Measurements from ENCODE around the gene STUB1.

The STUB1 gene

GRCh38 chr16:730666-731509 lies 50.7 kb downstream of the STUB1 start:
- Histone ChIP-seq H3K27ac (ENCODE audit: low read length) (no peak overlapping the region), H3K4me1 (ENCODE audit: insufficient read depth, low read length) (peaks cover 14% of the 10 kb centered on the region)
- TF ChIP-seq EZH2 (IDR thresholded peaks at IDR 0.05; ENCODE audit: borderline replicate concordance, low read depth, low read length, severe bottlenecking): no peak
- TF ChIP-seq, protein P1, sequence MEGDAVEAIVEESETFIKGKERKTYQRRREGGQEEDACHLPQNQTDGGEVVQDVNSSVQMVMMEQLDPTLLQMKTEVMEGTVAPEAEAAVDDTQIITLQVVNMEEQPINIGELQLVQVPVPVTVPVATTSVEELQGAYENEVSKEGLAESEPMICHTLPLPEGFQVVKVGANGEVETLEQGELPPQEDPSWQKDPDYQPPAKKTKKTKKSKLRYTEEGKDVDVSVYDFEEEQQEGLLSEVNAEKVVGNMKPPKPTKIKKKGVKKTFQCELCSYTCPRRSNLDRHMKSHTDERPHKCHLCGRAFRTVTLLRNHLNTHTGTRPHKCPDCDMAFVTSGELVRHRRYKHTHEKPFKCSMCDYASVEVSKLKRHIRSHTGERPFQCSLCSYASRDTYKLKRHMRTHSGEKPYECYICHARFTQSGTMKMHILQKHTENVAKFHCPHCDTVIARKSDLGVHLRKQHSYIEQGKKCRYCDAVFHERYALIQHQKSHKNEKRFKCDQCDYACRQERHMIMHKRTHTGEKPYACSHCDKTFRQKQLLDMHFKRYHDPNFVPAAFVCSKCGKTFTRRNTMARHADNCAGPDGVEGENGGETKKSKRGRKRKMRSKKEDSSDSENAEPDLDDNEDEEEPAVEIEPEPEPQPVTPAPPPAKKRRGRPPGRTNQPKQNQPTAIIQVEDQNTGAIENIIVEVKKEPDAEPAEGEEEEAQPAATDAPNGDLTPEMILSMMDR (IDR thresholded peaks at IDR 0.05; ENCODE audit: borderline replicate concordance, extremely low read depth, low read length, poor library complexity, severe bottlenecking): no peak

GRCh38 chr16:732332-732731 lies 52.1 kb downstream of the STUB1 start:
- Histone ChIP-seq H3K36me3 (ENCODE audit: insufficient read depth, low read length) (peaks cover 68% of the 10 kb centered on the region), H3K27ac (ENCODE audit: low read length) (no peak overlapping the region), H2AFZ (ENCODE audit: low read depth, low read length) (no peak overlapping the region), H3K4me1 (ENCODE audit: insufficient read depth, low read length) (peaks cover 6% of the 10 kb centered on the region), H3K9ac (ENCODE audit: low read depth, low read length) (no peak overlapping the region), H3K79me2 (ENCODE audit: insufficient read depth, low read length) (no peaks in the 10 kb centered on the region), H3K27me3 (ENCODE audit: insufficient read depth, low read length, poor library complexity) (no peaks in the 10 kb centered on the region), H3K4me2 (ENCODE audit: insufficient read depth, low read length) (no peak overlapping the region), H3K9me3 (ENCODE audit: insufficient read depth, low read length, severe bottlenecking) (no peaks in the 10 kb centered on the region), H3K4me3 (ENCODE audit: low read depth in 1 of 2, low read length in 2 of 2) (no peak overlapping the region), H4K20me1 (ENCODE audit: insufficient read depth, low read length) (peaks cover 9% of the 10 kb centered on the region)
- no peak for TF ChIP-seq EZH2 (IDR thresholded peaks at IDR 0.05; ENCODE audit: borderline replicate concordance, low read depth, low read length, severe bottlenecking)
- ATAC-seq (ENCODE audit: insufficient read depth, low read depth) (no peak), DNase-seq (no peak)

More at GRCh38 chr16:730666-731509, 50.7 kb downstream of the STUB1 start:
- Histone ChIP-seq H3K4me2 (ENCODE audit: insufficient read depth, low read length) (no peak overlapping the region), H4K20me1 (ENCODE audit: insufficient read depth, low read length) (peaks cover 16% of the 10 kb centered on the region), H3K79me2 (ENCODE audit: insufficient read depth, low read length) (no peaks in the 10 kb centered on the region), H2AFZ (ENCODE audit: low read depth, low read length) (no peak overlapping the region), H3K9ac (ENCODE audit: low read depth, low read length) (no peak overlapping the region), H3K27me3 (ENCODE audit: insufficient read depth, low read length, poor library complexity) (no peaks in the 10 kb centered on the region), H3K36me3 (ENCODE audit: insufficient read depth, low read length) (peaks cover 54% of the 10 kb centered on the region), H3K4me3 (ENCODE audit: low read depth in 1 of 2, low read length in 2 of 2) (no peak overlapping the region), H3K9me3 (ENCODE audit: insufficient read depth, low read length, severe bottlenecking) (no peaks in the 10 kb centered on the region)
- ATAC-seq (ENCODE audit: insufficient read depth, low read depth) (no peak), DNase-seq (no peak)

Data from DND-41 (cell line).